A549 (cell line): ENCODE measurements around the gene FXYD3. TPM values are rescaled to one million over a fixed set of nuclear protein-coding genes. Genes with fewer than 3 reads are reported as not detected.
A peak's percentile ranks its signal among the peaks of the same experiment; 100 is the strongest.
"Not testable (repeated sequence)": the region's sequence is repeated elsewhere in the genome, so short reads cannot be mapped to it uniquely, and the experiment has no call there.

ENCODE experiments used
- ATAC-seq, 2 experiments: fragments of 200-7000 bp in 1 of 2; fragments of >200 bp in 1 of 2; cut with Nextera tagmentation in 1 of 2; cut with Tn5 transposase in 1 of 2; 3 replicates each; pipeline versions ENCODE4 v1.8.0 to v1.9.1; 2018 to 2020; ENCODE audit warnings: mild to moderate bottlenecking in 1 of 2, moderate library complexity in 1 of 2
- CTCF ChIA-PET: fragments of 300-600 bp; sonication (Branson Sonifier 250); formaldehyde crosslinking; extraction: SDS; loops from one replicate; lab custom pipeline; 2021; ENCODE audit warnings: antibody characterized with exemption, inconsistent platforms; lab: Yijun Ruan, JAX
- POLR2A ChIA-PET: fragments of 350-600 bp; formaldehyde crosslinking; extraction: SDS; loops from one replicate; lab custom pipeline; 2021; ENCODE audit warnings: antibody characterized with exemption, inconsistent platforms; lab: Yijun Ruan, JAX
- DNase-seq, 2 experiments: peaks; one replicate each; pipeline versions ENCODE4 v3.0.0 to v3.0.0-alpha.2; 2011 to 2016; ENCODE audit warnings: low read depth in 1 of 2, low spot score in 1 of 2
- FAIRE-seq: peaks from 2 replicates; lab custom pipeline; 2011; peaks lifted over from hg19 to GRCh38; lab: Jason Lieb, UNC
- H3K27ac ChIP-seq, 2 experiments: fragments of >200 bp; sonication (Bioruptor Twin); formaldehyde crosslinking; 3 replicates each; pipeline ENCODE4 v1.5.1; 2016 to 2017
- H3K4me1 ChIP-seq: fragments of >200 bp; sonication (Bioruptor Twin); formaldehyde crosslinking; 3 replicates; pipeline ENCODE4 v1.6.1; 2016
- H3K4me2 ChIP-seq: fragments of >200 bp; sonication (Bioruptor Twin); formaldehyde crosslinking; 3 replicates; pipeline ENCODE4 v1.6.1; 2016
- H3K4me3 ChIP-seq: fragments of >200 bp; sonication (Bioruptor Twin); formaldehyde crosslinking; 3 replicates; pipeline ENCODE4 v1.5.1; 2016
- H3K9me3 ChIP-seq: fragments of >200 bp; sonication (Bioruptor Twin); formaldehyde crosslinking; 3 replicates; pipeline ENCODE4 v1.6.1; 2016
- CEBPB ChIP-seq, 2 experiments: fragments of >200 bp in 1 of 2; sonication (Bioruptor Twin) in 1 of 2; formaldehyde crosslinking in 1 of 2; IDR thresholded peaks; 2 replicates each; pipeline ENCODE4 v1.6.1; 2012 to 2016
- E2F6 ChIP-seq: IDR thresholded peaks from 2 replicates; pipeline ENCODE4 v1.6.1; 2012; ENCODE audit warnings: low read depth, borderline replicate concordance
- EHF ChIP-seq: fragments of 250-450 bp; sonication (Bioruptor Pico); IDR thresholded peaks from 2 replicates; pipeline ENCODE4 v1.5.0; 2020; ENCODE audit warnings: mild to moderate bottlenecking
- EP300 ChIP-seq, 2 experiments: fragments of >200 bp; sonication (Bioruptor Twin); formaldehyde crosslinking; IDR thresholded peaks; 2 replicates in 1 of 2; 3 replicates in 1 of 2; pipeline ENCODE4 v1.6.1; 2016 to 2017
- FOSB ChIP-seq: fragments of 250-450 bp; sonication (Bioruptor Pico); IDR thresholded peaks from 2 replicates; pipeline ENCODE4 v1.5.0; 2020; ENCODE audit warnings: mild to moderate bottlenecking, moderate library complexity
- FOXS1 ChIP-seq: fragments of 250-450 bp; sonication (Bioruptor Pico); IDR thresholded peaks from 2 replicates; pipeline ENCODE4 v1.5.0; 2020; ENCODE audit warnings: mild to moderate bottlenecking, moderate library complexity
- HEYL ChIP-seq: fragments of 250-450 bp; sonication (Bioruptor Pico); IDR thresholded peaks from 2 replicates; pipeline ENCODE4 v1.8.0; 2021; ENCODE audit warnings: mild to moderate bottlenecking, moderate library complexity
- HOXB13 ChIP-seq: fragments of 250-450 bp; sonication (Bioruptor Pico); IDR thresholded peaks from 2 replicates; pipeline ENCODE4 v1.5.0; 2020; ENCODE audit warnings: low read depth, mild to moderate bottlenecking, moderate library complexity
- HOXB5 ChIP-seq: fragments of 250-450 bp; sonication (Bioruptor Pico); IDR thresholded peaks from 2 replicates; pipeline ENCODE4 v1.5.0; 2020; ENCODE audit warnings: mild to moderate bottlenecking, moderate library complexity
- JUN ChIP-seq, 2 experiments: fragments of >200 bp; sonication (Bioruptor Twin); formaldehyde crosslinking; IDR thresholded peaks; 2 replicates in 1 of 2; 3 replicates in 1 of 2; pipeline ENCODE4 v1.6.1; 2016 to 2017
- KDM1A ChIP-seq: fragments of 200-600 bp; sonication (generic); IDR thresholded peaks from 2 replicates; pipeline ENCODE4 v1.6.1; 2016; ENCODE audit warnings: low read depth, mild to moderate bottlenecking
- MAX ChIP-seq: IDR thresholded peaks from 2 replicates; pipeline ENCODE4 v1.6.1; 2012
- NFE2L2 ChIP-seq: fragments of 150-350 bp; conservative IDR thresholded peaks from 2 replicates; pipeline ENCODE4 v1.6.1; 2014; ENCODE audit warnings: low read length
- NPAS2 ChIP-seq: fragments of 250-450 bp; sonication (Bioruptor Pico); IDR thresholded peaks from 2 replicates; pipeline ENCODE4 v1.8.0; 2022; ENCODE audit warnings: mild to moderate bottlenecking, moderate library complexity, borderline replicate concordance
- PHF8 ChIP-seq: fragments of 200-600 bp; sonication (generic); IDR thresholded peaks from 2 replicates; pipeline ENCODE4 v1.6.1; 2016; ENCODE audit warnings: low read depth, mild to moderate bottlenecking, antibody characterized with exemption, moderate library complexity, borderline replicate concordance
- POLR2A ChIP-seq: IDR thresholded peaks from 2 replicates; pipeline ENCODE4 v1.6.1; 2012; ENCODE audit warnings: mild to moderate bottlenecking, low read length
- POLR2AphosphoS2 ChIP-seq: conservative IDR thresholded peaks from 2 replicates; pipeline ENCODE4 v1.6.1; 2012; ENCODE audit warnings: low read length, improper control_type of control experiment, inconsistent platforms
- SMC3 ChIP-seq: fragments of >200 bp; sonication (Bioruptor Twin); formaldehyde crosslinking; IDR thresholded peaks from 3 replicates; pipeline ENCODE4 v1.6.1; 2018; ENCODE audit warnings: inconsistent platforms
- USF2 ChIP-seq: fragments of 450-650 bp; IDR thresholded peaks from 2 replicates; pipeline ENCODE4 v1.6.1; 2014; ENCODE audit warnings: antibody characterized with exemption
- ZSCAN20 ChIP-seq: fragments of 250-450 bp; sonication (Bioruptor Pico); IDR thresholded peaks from 2 replicates; pipeline ENCODE4 v1.8.0; 2022; ENCODE audit warnings: mild to moderate bottlenecking, moderate library complexity
- WGBS: methylation state at CpG from one replicate; pipeline ENCODE4 v1.1.6; 2017; ENCODE audit errors: missing lambda C conversion rate; 5-methylcytosine and 5-hydroxymethylcytosine counted together
- polyA plus RNA-seq, 4 experiments: library from polyadenylated mRNA; depleted of rRNA in 3 of 4; stranded (reverse); fragments of >200 nt; fragmentation: RNase III in 1 of 4; extraction: RNeasy Plus Mini Kit Qiagen cat#74134 plus additional on column Dnase treatment in 1 of 4; gene quantifications; 2 replicates in 3 of 4; 3 replicates in 1 of 4; pipeline ENCODE4 v1.2.3, GENCODE V29; 2011 to 2017

Gene FXYD3
- polyA plus RNA-seq, 2 of the 4 experiments (the other 2 are of a cell fraction): 0.32 TPM; not detected in 1

GRCh38 chr19:35127871-35128270, 12.2 kb downstream of the FXYD3 start (continued):
- TF ChIP-seq EHF: no peak
- no peak for TF ChIP-seq HOXB5 (CRISPR knock-in tag)
- no peak for TF ChIP-seq MAX
- TF ChIP-seq FOXS1: no peak

- CTCF ChIA-PET: interaction anchor here (1.1 to 7.6 kb wide), 6 partner anchors 7 to 156 kb away, joined by 3 to 145 read pairs (median 22); partner anchors contain the start of genes FXYD1, FXYD3 and LGI4
- no peak for ATAC-seq
- Histone ChIP-seq H3K4me2 (no peak overlapping the region), H3K9me3 (no peaks in the 10 kb centered on the region)
- TF ChIP-seq NPAS2 (CRISPR knock-in tag) (no peak), SMC3 (no peak), HOXB5 (CRISPR knock-in tag) (no peak), POLR2AphosphoS2 (no peak), ZSCAN20 (CRISPR knock-in tag) (no peak), HOXB13 (CRISPR knock-in tag) (no peak), E2F6 (no peak), FOSB (CRISPR knock-in tag) (no peak), USF2 (no peak), JUN (IDR thresholded peaks at IDR 0.05) (no peak), KDM1A (no peak), PHF8 (no peak), POLR2A (no peak)
- TF ChIP-seq, all 56 proteins: peak for 0
- no peak for DNase-seq
- FAIRE-seq: peak; percentile 93
- 63% methylated on average over 9 of the region's 9 CpGs for WGBS
- POLR2A ChIA-PET: no interaction called here
- Histone ChIP-seq H3K27ac (no peak overlapping the region; a peak in 1 of 6 replicates), H3K4me3 (no peak overlapping the region), H3K4me1 (peaks cover 15% of the 10 kb centered on the region)
Observed at GRCh38 chr19:35128398-35129057, 12.9 kb downstream of the FXYD3 start.

GRCh38 chr19:35129724-35130274, 14.2 kb downstream of the FXYD3 start:
- 46% methylated on average over 14 of the region's 14 CpGs for WGBS
- not testable (repeated sequence) for DNase-seq, ATAC-seq

GRCh38 chr19:35130761-35131720, 15.4 kb downstream of the FXYD3 start:
- ATAC-seq (no peak), FAIRE-seq (no peak), DNase-seq (no peak)
- Histone ChIP-seq H3K27ac (peak overlapping the region in 1 of 2 experiments; percentile 1; a peak in 1 of 6 replicates), H3K4me1 (peaks cover 3% of the 10 kb centered on the region; the same call in 1 of the 3 replicates), H3K4me3 (no peak overlapping the region), H3K9me3 (no peaks in the 10 kb centered on the region), H3K4me2 (no peak overlapping the region)
- CTCF ChIA-PET: interaction anchor here (0.9 to 1.8 kb wide), 5 partner anchors 11 to 80 kb away, joined by 3 to 6 read pairs (median 4); no protein-coding TSS in a partner anchor
- POLR2A ChIA-PET: no interaction called here
- WGBS: 70% methylated on average over 31 of the region's 31 CpGs
- TF ChIP-seq HEYL (no peak), NFE2L2 (no peak), EP300 (IDR thresholded peaks at IDR 0.05) (no peak), CEBPB (IDR thresholded peaks at IDR 0.05) (no peak), USF2 (no peak), FOXS1 (no peak)

More at GRCh38 chr19:35129724-35130274, 14.2 kb downstream of the FXYD3 start:
- H3K9me3 ChIP-seq, H3K4me3 ChIP-seq, H3K4me1 ChIP-seq, POLR2A ChIA-PET: not testable (repeated sequence)
- CTCF ChIA-PET: interaction anchor here (0.9 to 1.8 kb wide), 3 partner anchors 14 to 79 kb away, joined by 3 to 6 read pairs (median 3); no protein-coding TSS in a partner anchor
- FAIRE-seq: peak; percentile 18
- H3K27ac ChIP-seq: peak overlapping the region in 1 of 2 experiments; percentile 15; a peak in 1 of 6 replicates
- peak overlapping the region; percentile 9; the same call in 1 of the 3 replicates for H3K4me2 ChIP-seq
